RCC 7860 (cell line): ENCODE measurements around the gene GOLPH3L.
"Not testable (repeated sequence)": the region's sequence is repeated elsewhere in the genome, so short reads cannot be mapped to it uniquely, and the experiment has no call there.

Experiments
- DNase-seq: peaks from one replicate; pipeline ENCODE4 v3.0.0-alpha.2; 2015; ENCODE audit warnings: low spot score
- FAIRE-seq: peaks from 2 replicates; lab custom pipeline; 2012; peaks lifted over from hg19 to GRCh38; lab: Jason Lieb, UNC

Gene GOLPH3L

DNA sequence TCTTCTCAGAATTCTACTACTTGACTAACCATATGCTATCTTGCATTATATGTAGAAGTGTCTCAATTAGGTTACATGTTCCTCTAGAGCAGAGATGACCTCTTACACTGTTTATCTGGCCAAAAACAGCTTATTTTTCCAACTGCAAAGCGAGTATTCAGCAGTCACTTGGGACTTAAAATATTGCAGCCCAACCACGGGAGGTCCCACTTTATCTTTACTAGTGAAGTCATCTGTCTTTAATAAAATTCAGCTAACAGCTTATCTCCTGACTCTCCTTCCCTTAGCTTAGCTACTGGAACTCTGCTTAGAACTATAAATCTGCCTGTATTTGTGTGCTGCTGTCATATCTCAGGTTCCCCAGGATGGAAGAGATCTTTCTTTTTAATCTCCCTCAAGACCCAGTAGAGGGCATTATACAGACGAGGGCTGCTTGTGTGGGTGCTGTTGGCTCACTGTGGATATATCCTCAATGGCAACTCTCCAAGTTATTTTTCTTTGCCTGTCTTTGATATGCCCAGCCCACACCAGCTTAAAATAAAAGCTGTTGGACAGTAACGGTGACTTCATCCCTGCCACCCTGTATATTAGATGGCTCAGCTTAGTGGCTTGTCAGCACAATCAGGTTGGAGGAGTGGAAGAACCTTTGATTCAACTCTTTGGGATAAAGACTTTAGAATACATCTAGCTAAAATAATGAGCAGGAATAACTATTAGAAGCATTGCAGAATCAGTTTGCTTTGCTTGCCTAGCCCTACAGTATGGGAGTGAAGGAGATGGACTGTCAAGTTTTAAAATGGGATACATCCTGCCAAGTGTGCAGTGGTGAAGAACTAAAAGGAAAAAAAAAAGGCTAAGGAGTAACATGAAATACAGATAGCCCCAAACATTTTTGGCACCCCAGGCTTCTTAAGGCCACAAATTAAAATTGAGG is 77.1 kb downstream of the GOLPH3L start:
- DNase-seq: peak; percentile 87
- FAIRE-seq: peak; percentile 67

DNA sequence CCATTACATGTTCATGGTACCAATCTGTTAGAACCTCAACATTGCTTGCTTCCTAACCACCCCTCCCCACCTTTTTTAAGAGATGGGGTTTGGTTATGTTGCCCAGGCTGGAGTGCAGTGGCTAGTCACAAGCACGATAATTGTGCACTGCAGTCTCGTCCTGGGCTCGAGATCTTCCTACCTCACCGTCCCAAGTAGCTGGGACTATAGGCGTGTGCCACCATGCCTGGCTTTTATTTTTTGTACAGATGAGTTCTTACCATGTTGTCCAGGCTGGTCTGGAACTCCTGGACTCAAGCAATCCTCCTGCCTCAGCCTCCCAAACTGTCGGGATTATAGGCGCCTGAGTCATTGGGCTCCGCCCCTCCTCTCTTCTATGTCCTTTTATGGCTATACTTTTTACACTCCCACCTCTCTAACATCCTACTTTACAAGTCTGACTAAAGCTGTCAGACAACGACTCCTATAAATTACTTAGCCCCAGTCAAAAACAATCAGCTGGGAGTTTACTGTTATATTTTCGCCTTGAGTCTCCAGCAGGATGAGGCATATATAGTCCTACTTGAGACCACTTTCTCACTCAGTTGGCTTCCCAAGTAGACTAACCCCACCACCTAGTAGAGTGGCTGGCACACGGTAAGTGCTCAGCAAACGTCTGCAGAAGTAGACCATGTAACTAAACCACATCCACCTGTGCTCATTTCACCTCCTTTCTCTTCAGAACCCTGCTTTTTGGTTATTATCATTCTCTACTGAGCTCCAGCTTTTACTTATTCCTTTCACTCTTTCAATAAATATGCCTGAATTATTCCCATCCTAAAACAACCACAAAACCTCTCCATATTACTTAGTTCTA is 81.4 kb downstream of the GOLPH3L start:
- DNase-seq: peak; percentile 25
- no peak for FAIRE-seq

DNA sequence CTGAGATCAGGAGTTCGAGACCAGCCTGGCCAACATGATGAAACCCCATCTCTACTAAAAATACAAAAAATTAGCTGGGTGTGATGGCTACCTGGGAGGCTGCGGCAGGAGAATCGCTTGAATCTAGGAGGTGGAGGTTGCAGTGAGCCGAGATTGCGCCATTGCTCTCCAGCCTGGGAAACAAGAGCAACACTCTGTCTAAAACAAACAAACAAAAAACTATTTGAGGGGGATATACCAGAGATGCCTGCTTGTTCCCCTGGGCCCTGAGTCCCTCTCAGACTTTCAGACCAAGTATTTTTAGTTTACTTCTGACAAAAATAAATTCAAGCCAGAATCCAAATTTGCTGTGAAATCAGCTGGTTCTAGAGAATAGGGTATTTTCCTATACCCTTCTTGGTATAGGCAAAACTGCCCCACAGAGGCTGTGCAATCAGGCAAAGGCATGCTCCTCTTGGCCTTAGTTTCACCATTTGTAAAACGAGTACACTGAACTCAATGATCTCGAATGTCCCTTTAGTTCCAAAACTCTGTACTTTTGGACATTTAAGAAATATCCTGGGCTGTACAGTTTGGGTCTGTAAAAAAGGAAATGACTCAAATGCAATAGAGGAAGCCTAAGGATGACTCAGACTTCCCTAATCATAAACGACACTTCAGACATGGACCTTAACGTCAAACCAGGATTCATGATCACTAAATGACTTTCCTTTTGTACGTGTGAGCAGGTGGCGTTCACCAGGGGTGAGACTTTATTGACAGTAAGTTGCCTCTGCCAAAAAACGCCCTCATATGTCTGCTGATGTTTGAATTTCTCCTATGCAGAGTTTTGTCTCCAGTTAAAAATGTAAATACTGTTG is 83.7 kb downstream of the GOLPH3L start:
- DNase-seq: peak; percentile 80
- FAIRE-seq: peak; percentile 85

DNA sequence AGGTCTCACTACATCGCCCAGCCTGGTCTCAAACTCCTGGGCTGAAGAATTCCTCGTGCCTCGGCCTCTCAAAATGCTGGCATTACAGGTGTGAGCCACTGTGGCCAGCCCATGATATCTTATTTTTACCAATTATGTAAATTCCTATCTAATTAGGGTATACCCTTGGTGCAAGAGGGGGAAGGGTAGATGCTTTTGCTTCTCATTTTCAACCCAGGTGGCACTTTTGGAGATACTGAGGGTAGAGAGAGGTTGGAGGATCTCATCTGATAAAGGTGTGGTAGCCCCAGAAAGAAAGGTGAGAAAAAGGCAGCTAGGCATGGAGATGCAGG is 85.0 kb downstream of the GOLPH3L start:
- DNase-seq (no peak), FAIRE-seq (no peak)

DNA sequence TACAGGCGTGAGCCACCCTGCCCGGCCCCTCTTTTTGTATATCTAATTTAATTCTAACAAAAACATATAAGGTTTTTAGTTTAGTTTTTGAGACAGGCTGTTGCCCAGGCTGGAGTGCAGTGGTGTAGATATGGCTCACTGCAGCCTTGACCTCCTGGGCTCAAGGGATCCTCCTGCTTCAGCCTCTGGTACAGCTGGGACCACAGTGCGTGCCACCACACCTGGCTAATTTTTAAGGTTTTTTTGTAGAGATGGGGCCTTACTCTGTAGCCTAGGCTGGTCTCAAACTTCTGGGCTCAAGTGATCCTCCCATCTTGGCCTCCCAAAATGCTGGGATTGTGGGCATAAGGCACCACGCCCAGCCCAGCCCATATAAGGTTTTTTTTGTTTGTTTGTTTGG is 86.4 kb downstream of the GOLPH3L start:
- FAIRE-seq (no peak), DNase-seq (no peak)

DNA sequence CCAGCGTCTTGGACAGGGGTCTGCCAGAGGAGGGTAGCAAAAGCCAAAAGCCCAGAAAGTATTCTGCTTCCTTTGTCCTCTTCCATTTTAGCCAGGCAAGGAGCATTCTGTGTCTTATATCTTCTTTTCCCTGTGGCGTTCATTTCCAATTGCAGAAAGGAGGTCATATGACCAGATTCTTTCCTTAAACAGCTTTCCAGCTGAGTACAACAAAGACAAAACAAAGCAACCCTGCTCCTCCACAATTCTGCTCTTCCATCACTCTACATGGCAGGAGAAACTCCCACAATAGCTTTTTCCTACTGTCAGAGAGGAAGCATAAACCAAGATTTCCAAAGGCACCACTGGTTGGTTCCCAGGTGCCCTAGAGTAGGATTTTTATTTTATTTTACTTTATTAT is 87.2 kb downstream of the GOLPH3L start:
- FAIRE-seq (no peak), DNase-seq (no peak)

DNA sequence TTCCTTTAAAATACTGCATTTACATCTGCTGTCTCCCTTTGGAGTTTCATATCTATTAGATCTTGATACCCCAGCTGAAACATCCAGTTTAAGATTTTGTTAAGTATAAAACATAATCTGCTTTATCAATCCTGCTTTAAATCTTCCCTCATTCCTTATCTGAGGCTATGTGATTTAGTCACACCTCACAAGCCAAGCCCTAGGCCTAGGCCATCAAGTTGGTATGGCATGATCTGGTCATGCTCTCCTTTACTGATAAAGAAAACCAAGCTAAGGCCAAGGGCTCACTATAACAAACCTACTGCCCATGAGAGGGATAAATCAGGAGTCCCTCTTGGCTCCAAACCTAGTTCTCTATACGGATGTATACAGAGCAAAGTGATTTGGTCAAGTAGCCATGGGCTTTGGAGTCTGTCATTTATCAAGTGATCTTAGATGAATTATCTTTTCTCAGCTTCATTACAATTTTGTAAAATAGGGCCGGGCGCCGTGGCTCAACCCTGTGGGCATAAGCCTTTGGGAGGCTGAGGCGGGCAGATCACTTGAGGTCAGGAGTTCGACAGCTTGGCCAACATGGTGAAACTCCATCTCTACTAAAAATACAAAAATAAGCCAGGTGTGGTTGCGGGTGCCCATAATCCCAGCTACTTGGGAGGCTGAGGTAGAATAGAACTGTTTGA is 90.4 kb downstream of the GOLPH3L start:
- FAIRE-seq: no peak
- no peak for DNase-seq

DNA sequence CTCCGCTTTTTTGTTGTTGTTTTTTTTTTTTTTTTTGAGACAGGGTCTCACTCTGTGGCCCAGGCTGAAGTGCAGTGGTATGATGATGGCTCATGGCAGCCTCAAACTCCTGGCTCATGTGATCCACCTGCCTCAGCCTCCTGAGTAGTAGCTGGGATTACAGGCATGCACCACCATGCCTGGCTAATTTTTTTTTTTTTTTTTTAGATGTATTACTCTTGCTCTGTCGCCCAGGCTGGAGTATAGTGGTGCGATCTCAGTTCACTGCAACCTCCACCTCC is 91.6 kb downstream of the GOLPH3L start:
- DNase-seq, FAIRE-seq: not testable (repeated sequence)

DNA sequence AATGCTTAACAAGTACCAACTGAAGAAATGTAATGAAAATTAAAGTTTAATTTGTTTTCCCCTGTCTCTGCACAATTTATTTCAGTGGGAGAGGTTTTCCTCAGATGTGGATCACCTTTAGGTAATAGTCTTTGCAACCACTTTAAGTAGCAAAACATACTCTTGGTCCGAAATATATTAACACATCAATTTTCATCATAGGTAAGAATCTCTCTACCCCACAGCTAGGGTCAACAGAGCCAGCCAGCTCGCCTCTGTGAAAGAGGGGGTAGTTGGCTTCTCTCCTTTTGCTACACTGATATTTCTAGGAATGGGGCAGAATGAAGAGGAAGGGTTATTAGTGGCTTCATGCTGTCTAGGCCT is 92.7 kb downstream of the GOLPH3L start:
- FAIRE-seq (no peak), DNase-seq (no peak)

DNA sequence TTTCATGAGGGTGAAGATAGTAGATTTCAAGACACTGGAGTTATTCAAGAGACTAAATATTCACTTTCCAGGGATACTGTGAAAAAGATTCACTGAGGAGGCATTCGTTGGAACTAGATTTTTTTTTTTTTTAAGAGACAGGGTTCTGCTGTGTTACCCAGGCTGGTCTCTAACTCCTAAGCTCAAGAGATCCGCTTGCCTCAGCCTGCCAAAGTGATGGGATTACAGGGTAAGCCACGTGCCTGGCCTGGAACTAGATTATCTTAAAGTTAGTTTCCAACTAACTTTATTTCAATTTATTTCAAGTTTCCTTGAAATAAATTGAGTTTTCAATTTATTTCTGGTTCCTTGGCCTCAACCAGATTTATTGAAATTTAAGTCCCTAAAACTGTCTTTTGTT is 93.2 kb downstream of the GOLPH3L start:
- DNase-seq: no peak
- FAIRE-seq: no peak

DNA sequence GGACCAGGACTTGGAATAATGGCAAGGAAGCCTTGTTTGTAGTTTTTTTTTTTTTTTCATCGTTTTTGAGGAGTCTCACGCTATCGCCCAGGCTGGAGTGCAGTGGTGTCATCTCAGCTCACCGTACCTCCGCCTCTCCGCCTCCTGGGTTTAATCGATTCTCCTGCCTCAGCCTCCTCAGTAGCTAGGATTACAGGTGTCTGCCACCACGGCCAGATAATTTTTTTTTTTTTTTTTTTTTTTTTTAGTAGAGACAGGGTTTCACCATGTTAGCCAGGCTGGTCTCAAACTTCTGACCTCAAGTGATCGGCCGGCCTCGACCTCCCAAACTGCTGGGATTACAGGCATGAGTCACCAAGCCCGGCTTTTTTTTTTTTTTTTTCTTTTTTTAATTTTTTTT is 94.6 kb downstream of the GOLPH3L start:
- not testable (repeated sequence) for FAIRE-seq, DNase-seq

DNA sequence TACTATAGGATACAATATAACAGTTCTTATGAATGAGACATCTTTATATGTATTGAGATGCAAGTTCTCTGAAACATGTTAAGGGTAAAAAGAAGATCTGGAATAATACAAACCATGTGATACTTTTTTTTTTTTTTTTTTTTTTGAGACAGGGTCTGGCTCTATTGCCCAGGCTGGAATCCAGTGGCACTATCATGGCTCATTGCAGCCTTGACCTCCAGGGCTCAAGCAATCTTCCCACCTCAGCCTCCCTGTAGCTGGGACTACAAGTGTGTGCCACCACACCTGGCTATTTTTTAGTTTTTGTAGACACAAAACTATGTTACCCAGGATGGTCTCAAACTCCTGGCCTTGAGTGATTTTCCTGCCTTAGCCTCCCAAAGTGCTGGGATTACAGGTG is 95.4 kb downstream of the GOLPH3L start:
- DNase-seq (no peak), FAIRE-seq (no peak)

DNA sequence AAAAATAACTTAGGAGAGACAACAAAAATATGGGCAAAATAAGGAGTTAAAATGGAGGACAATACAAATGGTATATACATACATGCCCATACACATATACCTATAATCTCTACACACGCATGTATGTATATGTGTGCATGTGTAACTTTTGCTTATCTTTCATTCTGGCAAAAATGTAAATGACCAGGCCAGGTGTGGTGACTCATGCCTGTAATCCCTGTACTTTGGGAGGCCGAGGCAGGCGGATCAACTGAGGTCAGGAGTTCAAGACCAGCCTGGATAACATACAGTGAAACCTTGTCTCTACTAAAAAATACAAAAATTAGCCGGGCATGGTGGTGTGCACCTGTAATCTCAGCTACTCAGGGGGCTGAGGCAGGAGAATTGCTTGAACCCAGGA is 98.6 kb downstream of the GOLPH3L start:
- DNase-seq, FAIRE-seq: not testable (repeated sequence)

DNA sequence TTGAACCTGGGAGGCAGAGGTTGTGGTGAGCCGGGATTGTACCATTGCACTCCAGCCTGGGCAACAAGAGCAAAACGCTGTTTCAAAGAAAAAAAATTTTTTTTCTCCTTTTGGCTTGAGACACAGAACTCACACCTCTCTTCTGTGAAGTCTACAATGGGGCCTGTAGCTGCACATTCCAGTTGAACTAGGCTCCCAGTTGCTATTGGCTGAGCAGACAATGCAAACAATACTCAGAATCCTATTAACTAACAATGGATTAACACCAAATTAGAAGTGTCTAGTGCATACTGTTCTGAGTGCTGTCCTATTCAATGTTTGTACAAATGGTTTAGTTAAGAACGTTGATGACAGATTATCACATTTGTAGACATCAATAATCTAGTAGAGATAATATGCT is 100.0 kb downstream of the GOLPH3L start:
- FAIRE-seq: no peak
- no peak for DNase-seq
